T follicular helper cell (primary cell): ENCODE results near the gene GRHPR.

Experiments used
- DNase-seq: peaks from one replicate; pipeline ENCODE4 v3.0.0-alpha.2; 2020; ENCODE audit warnings: low read depth

The GRHPR gene

DNA sequence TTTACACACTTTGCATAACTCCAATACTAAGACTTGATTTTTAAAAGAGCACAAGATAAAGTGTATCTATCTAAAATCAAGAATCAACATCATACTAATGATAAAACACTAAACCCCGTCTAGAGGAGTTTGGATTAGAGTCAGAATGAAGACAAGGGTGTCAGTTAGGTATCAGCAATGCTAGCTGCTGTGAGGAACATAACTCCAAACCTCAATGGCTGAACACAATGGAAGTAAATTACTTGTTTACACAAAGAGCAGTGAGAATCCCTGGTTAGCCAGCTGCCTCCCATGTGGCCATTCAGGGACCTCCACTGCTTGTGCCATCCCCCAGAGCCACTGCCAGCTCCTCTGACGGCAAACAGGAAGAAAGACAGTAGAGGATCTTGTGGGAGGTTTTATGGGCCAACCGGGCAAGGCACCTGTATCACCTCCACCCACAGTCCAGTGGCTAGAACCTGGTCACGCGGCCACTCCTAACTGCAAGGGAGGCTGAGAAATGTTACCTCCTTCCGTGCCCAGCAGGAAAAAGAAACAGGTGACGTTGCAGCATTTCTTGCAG is 24.0 kb upstream of the GRHPR start:
- DNase-seq: no peak

- no peak for DNase-seq
Measured at GRCh38 chr9:37399336-37399735, 23.2 kb upstream of the GRHPR start.

- no peak for DNase-seq
Measured at GRCh38 chr9:37404590-37404989, 17.9 kb upstream of the GRHPR start.

GRCh38 chr9:37405350-37405749 is 17.1 kb upstream of the GRHPR start:
- no peak for DNase-seq

GRCh38 chr9:37405764-37406380 is 16.6 kb upstream of the GRHPR start:
- no peak for DNase-seq

GRCh38 chr9:37406603-37407401 is 15.7 kb upstream of the GRHPR start:
- no peak for DNase-seq

DNA sequence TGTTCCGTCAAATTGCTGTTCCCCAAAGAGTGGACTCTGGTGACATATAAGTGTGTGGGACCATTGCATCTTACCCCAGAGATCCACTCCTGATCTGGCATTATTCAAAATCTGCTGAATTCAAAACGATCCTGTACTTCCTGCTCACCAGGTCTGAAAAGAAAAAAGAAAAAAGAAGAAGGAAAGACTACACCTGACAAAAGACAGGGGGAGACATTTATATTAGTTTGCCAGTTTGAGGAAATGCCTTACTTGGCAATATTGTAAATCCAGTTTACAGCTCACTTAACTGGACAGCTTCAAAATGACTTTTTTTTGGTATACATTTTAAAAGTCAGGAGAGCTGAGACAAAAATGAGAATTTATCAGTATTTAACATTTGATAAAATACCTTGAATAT is 15.0 kb upstream of the GRHPR start:
- DNase-seq: no peak

DNA sequence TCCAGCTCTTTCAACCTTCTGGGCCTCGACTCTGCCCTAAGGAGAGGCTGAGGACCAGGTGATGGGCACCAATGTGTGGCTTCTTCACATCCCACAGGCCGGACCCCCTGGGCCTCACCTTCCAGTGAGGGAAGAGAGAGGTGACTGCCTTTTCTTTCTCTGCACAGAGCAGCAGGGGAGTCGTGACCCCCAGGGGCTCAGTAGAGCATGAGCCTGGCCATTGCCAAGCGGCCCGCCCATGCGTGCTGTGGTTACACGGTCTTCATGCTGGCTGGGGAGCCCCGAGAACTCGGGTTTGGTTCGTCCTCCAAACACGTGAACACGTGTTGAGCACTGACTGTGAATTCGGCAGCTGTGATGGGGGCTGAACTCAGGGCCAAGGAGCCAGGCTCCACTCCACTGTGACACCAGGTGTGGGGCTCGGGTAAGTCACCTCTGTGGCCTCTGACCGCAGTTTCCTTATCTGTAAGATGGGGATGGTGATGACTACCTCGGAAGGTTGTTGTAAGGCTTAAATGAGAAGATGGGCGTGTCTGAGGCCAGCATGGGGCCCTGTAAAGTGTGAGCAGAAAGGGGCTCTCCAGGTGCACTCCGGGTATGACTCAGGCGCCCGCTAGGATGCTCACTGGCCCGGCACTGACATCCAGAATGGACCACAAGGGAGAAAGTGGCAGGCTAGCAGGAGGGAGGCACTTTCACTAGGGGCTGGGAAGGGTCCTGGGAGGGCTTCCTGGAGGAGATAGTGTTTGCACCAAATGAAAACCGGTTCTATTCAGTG is 13.4 kb upstream of the GRHPR start:
- DNase-seq: peak; percentile 45

- no peak for DNase-seq
Measured at GRCh38 chr9:37410354-37410861, 12.1 kb upstream of the GRHPR start.

GRCh38 chr9:37410969-37411785 is 11.3 kb upstream of the GRHPR start:
- DNase-seq: no peak

DNA sequence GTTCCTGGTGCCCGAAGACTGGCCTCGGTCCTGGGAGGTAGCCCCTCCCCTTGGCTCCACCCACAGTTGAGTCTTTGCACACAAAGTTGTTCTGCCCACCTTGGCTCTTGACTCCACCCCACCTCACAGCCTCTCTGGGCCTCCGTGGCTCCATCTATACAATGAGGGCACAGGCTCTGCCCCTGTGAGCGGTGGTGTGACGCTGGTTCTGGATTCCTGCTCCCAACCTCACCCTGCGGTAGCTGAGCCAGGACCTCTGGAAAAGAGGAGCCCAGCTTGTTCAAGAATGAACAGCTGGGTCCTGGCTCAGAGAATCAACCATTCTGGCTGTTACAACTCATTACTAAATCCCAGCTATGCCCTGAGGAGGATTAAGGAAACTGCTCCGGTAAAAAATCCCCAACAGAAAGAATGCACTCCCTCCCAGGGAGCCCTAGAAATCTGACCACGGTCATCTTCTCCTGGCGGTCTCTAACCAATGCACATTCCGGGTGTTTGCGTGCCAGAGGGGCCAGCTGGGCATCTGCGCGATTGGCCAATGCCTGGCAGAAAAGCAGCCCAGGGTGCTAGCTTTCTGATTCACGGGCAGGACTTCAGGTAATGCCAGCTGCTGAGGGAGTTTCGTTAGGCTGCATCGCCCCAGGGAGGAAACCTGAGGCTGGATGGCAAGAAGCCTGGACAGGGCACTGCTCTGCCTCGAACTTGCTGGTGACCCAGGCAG is 9.9 kb upstream of the GRHPR start:
- DNase-seq: no peak

- DNase-seq: no peak
Measured at GRCh38 chr9:37413311-37413710, 9.2 kb upstream of the GRHPR start.

DNA sequence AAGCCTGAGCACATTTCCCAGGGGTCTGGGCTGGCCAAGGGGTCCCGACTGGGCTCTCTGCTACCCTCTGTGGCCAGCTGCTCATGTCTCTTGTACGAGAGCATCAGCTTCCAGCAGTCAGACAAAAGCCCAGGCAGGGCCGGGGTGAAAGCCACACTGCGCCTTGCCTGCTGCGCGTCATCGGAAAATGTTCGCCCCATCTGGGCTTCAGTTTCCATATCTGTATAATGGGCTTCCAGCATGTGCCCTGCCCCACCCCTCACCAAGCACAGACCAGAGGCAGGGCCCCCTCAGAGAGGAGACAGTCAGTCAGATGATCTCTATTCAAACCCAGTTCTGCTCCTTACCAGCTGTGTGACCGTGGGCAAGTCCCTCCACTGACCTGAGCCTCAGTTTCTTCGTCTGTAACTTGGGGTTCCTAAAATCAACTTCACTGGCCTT is 8.0 kb upstream of the GRHPR start:
- no peak for DNase-seq

- DNase-seq: peak; percentile 59
Measured at GRCh38 chr9:37415011-37415719, 7.3 kb upstream of the GRHPR start.

DNA sequence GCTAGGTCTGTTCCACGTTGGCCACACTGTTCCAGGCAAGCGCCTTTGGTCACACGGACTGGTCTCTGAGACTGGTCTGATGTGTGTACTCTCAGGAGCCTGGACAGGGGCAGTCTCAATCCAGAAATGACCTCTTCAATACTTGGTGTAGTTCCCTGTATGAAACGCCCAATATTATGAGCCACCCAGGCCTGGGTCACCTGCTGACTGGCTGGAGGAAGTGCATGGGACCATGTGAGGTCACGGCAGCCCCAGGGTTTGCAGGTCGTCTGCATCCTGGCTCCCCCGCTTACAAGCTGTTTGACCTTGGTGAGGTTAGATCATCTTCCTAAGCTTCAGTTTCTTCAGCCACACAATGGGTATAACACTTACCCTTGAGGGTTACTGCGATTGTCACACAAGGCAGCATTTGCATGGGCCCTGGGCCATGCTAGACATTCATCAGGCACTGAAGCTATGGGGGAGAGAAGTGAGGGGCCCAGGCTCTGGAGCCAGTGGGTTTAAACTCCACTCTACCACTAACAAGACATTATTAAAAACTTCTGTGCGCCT is 5.2 kb upstream of the GRHPR start:
- no peak for DNase-seq

GRCh38 chr9:37417857-37418618 is 4.5 kb upstream of the GRHPR start:
- DNase-seq: no peak

GRCh38 chr9:37419204-37419603 is 3.3 kb upstream of the GRHPR start:
- DNase-seq: no peak

- no peak for DNase-seq
Measured at GRCh38 chr9:37420271-37421215, 2.0 kb upstream of the GRHPR start.
